IPS-NIHi7 (cell line): ENCODE data around the gene ZFP36.
"Not testable (repeated sequence)": the region's sequence is repeated elsewhere in the genome, so short reads cannot be mapped to it uniquely, and the experiment has no call there.

Experiments used
- DNase-seq: peaks from one replicate; pipeline ENCODE4 v3.0.0; 2012; ENCODE audit warnings: mixed read lengths; ENCODE audit errors: extremely low spot score

The ZFP36 gene

DNA sequence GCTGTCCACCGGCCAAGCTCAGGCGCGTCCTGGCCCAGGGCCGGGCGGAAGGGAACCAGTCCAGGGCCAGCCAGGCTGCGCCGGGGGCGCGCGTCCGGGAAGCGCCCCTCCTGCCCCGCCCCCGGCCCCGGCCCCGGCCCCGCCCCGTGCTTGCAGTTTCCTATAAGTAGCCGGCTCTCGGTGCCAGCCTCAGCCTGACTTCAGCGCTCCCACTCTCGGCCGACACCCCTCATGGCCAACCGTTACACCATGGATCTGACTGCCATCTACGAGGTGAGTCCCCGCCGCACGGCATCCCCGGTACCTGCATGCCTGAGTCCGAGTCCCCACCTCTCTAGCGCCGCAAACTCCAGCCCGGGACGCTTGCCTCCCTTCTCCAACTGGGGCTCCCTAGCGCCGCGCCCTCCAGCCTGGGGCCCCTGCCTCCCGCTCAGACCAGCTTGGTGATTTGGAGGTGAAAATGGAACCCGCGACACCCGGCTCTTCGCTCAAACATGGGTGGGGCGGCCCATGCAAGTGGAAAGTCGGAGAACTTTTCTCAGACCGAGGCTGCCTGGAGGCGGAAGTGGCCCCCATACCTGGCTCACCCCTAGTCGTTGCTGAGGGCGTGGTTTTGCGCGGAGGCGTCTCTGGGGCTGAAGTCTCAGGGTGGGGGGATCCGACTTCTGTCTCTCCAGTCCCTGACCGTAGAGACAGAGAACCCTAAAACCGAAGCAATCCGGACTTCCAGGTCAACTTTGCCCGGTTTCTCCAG is at the start of gene ZFP36:
TSS of gene ZFP36 (plus strand) at position 192 of the 754 bp plus-strand sequence. CDS start at position 250, 58 bp downstream.
- no peak for DNase-seq

GRCh38 chr19:39359026-39359425 is 47.6 kb upstream of the ZFP36 start:
- DNase-seq: no peak

DNA sequence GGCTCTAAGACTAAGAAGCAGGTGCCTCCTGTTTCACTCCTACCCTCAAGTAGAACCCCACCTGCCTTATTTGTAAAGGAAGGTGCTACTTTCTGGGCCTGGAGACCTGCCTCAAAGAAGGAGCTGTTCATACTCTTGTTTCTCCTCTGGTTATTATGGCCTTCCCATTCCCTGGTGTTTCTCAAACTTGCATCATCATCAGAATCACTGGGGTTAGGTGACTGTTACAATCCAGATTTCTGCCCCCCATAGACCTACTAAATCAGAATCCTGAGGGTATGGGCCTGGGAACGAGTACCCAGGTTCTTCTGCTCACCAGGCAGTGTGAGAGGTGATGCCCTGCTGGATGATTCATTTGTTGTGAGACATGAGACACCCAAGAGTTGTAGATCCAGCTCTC is 46.0 kb upstream of the ZFP36 start:
- no peak for DNase-seq

GRCh38 chr19:39362682-39363657 is 43.7 kb upstream of the ZFP36 start:
- no peak for DNase-seq

DNA sequence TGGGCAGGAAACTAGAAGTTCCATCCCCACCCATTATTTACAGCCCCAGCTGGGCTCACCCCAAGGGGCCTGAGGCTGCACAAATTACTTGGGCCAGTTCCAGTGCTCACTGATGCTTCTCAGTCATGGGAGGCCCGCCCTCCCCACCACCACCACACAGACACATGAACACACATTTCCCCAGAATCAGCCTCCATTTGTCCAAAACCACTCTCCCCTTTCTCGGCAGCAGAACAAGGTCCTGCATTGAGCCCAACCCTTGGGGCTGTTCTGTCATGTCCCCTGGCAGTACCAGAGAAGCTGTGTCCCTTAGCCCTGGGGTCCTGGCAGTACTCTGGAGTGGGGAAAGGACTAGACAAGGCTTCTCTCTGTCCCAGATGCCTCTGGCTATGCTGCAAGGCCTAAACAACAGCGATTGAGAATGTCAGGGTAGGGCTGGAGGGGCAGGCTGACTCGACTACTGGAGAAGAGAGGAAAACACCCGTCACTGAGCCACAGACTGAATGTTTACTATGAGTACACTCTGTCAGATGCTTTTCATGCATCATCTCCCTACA is 42.7 kb upstream of the ZFP36 start:
- no peak for DNase-seq

DNA sequence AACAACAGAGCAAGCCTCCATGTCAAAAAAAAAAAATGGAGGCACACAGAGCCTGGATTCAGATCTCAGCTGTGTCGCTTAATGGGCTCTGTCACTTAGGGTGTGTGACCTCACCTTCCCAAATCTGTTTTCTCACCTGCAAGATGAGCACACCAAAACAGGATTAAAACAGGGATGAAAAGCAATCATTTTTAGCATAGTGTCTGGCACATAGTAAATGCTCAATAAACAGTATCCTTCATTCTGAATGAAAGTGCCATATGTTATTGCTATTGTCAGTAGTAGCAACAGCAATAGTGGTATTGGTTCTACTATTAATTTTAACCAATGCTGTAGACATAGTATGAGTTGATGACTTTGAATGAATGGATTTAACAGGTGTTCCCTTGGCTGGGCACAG is 41.1 kb upstream of the ZFP36 start:
- no peak for DNase-seq

GRCh38 chr19:39369200-39369599 is 37.4 kb upstream of the ZFP36 start:
- DNase-seq: no peak

DNA sequence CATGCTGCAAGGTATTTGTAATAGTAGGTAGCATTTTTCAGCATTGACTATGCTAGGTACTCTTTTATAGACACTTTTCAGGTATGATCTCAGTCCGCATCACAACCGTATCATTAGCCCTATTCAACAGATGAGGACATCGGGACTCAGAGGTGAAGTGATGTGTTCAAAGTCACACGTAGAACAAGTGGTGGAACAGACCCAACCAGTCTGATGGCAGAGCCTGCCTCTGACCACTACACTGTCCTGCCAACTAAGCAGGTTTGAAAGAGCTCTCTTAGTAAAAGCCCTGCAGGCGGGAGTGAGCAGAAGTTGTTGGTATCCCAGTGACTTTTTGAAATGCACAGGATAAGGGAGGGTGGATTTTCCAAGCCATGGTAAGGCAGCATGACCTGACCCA is 35.9 kb upstream of the ZFP36 start:
- DNase-seq: no peak

DNA sequence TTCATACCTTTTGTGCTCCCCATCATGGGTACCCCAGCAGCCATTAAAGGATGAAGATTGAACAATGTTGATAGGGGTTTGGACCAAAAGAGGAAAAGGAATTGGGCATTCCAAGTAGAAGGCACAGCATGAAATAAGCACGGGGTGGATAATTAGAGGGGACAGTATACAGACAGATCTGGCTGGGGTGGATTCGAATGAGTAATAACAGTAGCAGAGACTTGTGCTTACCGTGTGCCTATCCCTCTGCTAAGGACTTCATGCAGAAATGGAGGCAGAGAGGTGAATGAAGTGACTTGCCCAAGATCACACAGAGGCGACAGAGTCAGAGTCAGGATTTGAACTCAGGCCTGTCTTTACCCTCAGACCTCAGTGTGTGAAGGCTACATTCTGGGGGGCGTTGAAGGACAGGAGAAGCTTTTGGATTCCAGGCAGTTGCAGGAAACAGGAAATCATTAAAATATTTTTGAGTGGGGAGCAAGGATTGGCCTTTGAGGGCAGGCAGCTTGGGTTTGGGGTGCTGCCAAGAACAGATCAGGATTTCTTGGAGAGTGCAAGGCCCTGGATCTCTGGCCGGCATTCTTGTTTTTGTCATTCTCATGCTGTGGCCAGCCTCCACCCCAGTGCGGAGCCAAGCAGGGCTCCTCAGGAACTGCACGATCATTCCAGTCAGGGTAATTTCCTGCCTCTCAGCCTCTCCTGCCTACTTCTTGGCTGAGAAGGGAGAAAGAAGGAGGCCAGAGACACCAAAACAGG is 34.4 kb upstream of the ZFP36 start:
- DNase-seq: no peak

- no peak for DNase-seq
Observed at GRCh38 chr19:39372941-39373340, 33.7 kb upstream of the ZFP36 start.

DNA sequence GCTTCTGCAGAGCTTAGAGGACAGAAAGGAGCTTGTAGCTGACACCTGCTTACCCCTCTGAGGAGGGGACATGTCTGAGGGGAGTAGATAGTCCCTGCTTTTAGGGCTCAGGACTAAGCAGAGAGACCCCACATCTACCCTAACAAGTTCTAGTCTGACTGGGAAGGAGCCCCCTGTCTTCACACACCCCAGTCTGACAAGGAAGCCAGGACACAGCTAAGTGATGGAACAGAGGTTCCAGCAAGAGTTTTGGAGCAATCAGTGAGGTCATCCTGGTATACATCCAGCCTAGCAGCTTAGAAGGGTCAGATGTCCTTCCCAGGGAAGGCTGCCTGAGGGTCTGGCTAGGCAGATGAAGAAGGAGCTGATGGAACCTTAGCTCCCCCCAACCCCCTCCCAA is 30.7 kb upstream of the ZFP36 start:
- DNase-seq: no peak

GRCh38 chr19:39377373-39378362 is 29.0 kb upstream of the ZFP36 start:
- DNase-seq: no peak

GRCh38 chr19:39379366-39379765 is 27.3 kb upstream of the ZFP36 start:
- not testable (repeated sequence) for DNase-seq

DNA sequence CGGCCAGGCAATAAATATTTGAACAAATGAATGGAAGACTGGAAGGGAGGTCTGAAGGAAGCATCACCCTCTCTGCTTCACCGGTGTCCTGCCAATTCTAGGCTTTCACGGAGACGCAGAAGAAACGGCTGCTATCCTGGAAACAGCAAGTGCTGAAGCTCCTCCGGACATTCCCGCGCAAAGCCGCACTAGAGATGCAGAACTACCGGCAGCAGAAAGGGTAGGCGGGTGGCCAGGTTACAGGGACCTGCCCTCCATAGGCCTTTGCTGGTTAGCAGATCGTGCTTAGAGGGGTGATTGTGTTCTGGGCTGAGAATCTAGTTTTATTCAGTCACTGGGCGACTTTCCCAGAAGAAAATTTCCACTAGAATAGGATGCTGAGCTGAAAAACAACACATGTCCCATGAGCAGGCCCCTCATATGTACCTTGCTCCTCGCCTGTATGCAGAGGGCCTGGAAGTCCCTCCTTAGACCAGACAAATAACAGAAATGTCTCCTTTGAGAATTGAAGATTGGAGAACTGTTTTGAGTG is 26.7 kb upstream of the ZFP36 start:
- DNase-seq: no peak

DNA sequence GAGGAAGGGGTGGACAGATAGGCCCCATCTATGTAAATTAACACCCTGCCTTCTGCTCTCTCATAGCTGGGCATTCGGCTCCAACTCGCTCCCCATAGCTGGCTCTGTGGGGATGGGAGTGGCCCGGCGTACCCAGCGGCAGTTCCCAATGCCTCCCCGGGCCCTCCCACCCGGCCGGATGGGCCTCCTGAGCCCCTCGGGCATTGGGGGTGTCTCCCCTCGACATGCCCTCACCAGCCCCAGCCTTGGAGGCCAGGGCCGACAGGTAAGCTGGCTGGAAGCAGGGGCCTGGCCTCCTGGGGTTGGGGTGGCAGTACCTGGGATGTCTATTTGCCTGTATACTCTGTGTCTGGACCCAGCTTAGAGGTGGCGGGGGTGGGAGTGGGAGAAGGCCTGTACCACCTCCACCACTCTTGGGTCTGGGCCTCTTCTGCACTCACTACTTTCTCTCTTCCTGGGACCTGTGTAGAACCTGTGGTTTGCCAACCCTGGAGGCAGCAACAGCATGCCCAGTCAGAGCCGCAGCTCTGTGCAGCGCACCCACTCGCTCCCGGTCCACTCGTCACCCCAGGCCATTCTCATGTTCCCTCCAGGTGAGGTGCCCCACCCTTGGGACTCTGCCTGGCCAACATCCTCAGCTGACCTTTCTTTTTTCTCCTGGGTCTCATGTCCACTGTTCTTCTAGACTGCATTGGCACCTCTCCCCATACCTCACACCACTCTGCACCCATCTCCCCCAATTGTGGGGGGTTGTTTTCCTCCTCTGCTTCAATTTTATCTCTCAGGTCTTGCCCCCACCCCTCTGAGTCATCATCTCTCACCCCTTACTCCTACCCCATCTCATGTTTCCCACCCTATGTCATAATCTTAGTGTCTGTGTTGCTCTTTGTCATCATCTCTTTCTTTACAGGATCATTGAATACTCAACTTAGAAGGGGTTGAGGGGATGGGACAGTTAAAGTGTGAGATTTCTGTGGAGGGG is 25.8 kb upstream of the ZFP36 start:
- no peak for DNase-seq

- DNase-seq: no peak
Observed at GRCh38 chr19:39381910-39382611, 24.6 kb upstream of the ZFP36 start.

DNA sequence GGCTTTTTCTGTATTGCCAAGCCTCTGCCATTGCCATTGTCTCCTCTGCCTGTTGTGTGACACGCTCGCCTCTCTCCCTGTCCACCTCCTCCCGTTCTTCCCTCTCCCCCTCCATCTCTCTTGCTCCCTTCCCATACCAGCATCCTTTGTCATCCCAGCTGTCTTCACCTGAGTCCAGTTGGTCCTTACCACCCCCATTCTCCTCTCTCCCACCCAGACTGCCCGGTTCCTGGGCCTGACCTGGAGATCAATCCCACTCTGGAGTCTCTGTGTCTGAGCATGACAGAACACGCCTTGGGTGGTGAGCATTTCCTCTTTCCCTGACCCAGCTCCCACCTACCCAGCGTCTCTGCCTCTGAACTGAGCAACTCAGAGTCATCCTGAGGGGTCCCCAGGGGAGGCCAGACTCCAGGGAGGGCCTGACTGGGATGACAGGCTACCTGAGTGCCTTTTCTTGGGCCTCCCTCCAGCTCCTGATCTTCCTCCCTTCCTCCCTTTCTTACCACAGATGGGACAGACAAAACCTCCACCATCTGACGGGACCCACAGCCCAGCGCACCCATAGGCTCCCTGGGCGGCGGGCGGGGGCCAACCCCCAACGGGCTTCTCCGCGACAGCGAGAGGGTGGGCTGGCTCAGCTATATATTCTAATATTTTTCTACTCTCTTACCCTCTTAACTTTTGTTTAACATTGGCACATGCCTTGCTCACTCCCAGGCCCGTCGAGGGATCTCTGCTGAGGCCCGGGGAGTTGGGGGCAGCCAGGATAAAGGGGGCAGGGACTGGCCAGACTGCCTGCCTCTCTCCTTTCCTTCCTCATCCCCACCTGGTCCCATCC is 23.4 kb upstream of the ZFP36 start:
- no peak for DNase-seq
